GM12874 (cell line): Measurements from ENCODE around the gene ENG.
A peak's percentile ranks its signal among the peaks of the same experiment; 100 is the strongest.

Experiments used
- TF ChIP-seq, protein P1 (sequence below): IDR thresholded peaks from 2 replicates; pipeline ENCODE4 v1.5.1; 2011; ENCODE audit warnings: low read depth, mild to moderate bottlenecking, control low read depth, low read length, moderate library complexity; ENCODE audit not compliant: insufficient read depth

The ENG gene

GRCh38 chr9:127895811-127896210 is 41.4 kb upstream of the ENG start:
- TF ChIP-seq, protein P1, sequence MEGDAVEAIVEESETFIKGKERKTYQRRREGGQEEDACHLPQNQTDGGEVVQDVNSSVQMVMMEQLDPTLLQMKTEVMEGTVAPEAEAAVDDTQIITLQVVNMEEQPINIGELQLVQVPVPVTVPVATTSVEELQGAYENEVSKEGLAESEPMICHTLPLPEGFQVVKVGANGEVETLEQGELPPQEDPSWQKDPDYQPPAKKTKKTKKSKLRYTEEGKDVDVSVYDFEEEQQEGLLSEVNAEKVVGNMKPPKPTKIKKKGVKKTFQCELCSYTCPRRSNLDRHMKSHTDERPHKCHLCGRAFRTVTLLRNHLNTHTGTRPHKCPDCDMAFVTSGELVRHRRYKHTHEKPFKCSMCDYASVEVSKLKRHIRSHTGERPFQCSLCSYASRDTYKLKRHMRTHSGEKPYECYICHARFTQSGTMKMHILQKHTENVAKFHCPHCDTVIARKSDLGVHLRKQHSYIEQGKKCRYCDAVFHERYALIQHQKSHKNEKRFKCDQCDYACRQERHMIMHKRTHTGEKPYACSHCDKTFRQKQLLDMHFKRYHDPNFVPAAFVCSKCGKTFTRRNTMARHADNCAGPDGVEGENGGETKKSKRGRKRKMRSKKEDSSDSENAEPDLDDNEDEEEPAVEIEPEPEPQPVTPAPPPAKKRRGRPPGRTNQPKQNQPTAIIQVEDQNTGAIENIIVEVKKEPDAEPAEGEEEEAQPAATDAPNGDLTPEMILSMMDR: no peak

GRCh38 chr9:127893392-127893791 is 38.9 kb upstream of the ENG start:
- TF ChIP-seq, protein P1: no peak

- TF ChIP-seq, protein P1: no peak
Observed at GRCh38 chr9:127892831-127893230, 38.4 kb upstream of the ENG start.

DNA sequence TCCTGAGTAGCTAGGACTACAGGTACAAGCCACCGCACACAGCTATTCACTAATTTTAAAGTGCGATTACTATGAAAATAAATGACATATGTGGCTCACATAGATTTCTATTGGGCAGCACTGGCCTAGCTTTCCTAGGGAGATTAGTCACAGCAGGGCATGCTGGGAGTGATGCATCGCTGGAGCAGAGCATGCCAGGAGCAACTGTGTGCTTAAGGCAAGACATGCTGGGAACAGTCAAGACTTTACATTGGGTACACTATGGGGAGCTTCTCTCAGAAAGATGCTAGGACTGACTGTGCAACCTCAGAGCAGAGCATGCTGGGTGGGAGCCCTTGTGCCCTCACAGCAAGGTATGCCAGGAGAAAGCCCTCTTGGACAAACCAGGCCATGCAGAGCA is 35.6 kb upstream of the ENG start:
- TF ChIP-seq, protein P1: no peak

- TF ChIP-seq, protein P1: peak; percentile 31; the same call in 1 of the 2 replicates
Observed at GRCh38 chr9:127887792-127888191, 33.3 kb upstream of the ENG start.

DNA sequence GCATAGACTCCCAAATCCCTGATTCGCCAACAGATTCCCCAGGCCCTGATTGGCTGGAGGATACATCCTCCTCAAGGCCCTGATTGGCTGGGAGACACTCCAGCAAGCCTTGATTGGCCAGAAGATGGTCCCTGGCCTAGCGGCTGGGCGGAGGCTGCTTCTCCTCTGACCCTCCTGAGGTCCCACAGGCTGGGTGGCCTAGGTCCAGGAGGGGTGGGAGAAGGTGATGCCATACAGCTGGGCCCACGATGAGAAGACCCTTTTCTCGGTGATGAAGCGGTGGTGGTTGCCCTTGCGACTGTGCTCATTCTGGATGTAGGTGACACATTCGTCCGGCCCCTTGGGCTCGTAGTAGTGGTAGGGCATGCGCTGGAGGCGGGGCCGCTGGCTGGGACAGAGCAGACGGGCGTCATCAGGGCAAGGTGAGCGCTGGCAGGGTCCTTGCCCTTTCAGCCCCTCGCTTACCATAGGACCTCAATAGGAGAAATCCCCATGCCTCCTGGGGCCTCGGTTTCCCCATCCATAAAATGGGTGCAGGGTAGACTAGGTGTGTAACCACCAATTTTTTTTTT is 32.0 kb upstream of the ENG start:
- TF ChIP-seq, protein P1: no peak

DNA sequence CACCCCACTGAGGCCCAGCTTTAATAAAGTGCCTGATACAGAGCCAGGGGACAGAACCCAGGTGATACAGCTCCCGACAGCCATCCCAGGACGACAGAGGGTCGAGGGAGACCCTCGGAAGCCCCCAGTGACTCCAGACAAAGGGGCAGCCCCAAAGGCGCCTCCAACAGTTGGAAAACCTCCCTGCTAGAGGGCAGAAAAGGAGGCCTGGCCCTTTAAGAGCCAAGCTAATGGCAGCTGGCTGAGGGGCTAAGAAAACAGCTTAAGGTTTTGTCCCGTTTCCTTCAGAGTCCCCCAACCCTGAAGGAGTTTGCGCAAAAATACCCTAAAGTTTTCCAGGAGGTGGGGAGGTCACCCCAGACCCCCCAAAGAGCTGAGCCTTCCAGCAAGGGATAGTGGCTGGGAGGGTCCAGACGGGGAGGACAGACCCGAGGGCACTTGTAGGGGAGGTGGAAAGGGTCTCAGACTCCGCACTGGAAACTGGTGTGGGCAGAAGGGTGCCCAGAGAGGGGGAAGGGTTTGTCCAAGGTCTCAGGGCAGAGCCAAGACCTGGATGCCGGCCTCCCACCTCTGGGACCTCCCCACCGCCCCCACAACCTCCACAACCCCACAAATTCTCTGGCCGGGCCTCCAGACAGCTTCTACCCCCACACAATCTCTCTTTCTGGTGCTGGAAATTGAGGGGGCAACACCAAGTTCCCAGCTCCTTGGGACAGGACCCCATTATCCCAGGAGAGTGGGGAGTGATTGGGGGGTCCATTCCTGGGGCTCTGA is 31.2 kb upstream of the ENG start:
- TF ChIP-seq, protein P1: no peak
